ENCODE results near the gene NCLN.

The NCLN gene

GRCh38 chr19:3185461-3186159, at the start of gene NCLN:
TSS of gene NCLN (plus strand) at chr19:3185930. CDS start at chr19:3186031, 101 bp downstream.
- peak; percentile 96 for DNase-seq (ENCODE audit: low read depth)
- H3K4me3 ChIP-seq (ENCODE audit: low read depth, low read length) = peak within 1 kb of the TSS; percentile 84

GRCh38 chr19:3135961-3136683, 49.6 kb upstream of the NCLN start, which contains the start of gene GNA15:
TSS of gene GNA15 (plus strand) at chr19:3136033. CDS start at chr19:3136451, 418 bp downstream.
- no peak for TF ChIP-seq CTCF (IDR thresholded peaks at IDR 0.05; ENCODE audit: insufficient read depth, low read depth, low read length, missing control alignments)
- peak within 1 kb of the TSS; percentile 58 for H3K4me3 ChIP-seq (ENCODE audit: low read depth, low read length)
- peak; percentile 34 for DNase-seq (ENCODE audit: low read depth)

More at GRCh38 chr19:3185461-3186159, at the start of gene NCLN:
- TF ChIP-seq CTCF (IDR thresholded peaks at IDR 0.05; ENCODE audit: insufficient read depth, low read depth, low read length, missing control alignments) = no peak

- peak overlapping the region; percentile 58 for H3K4me3 ChIP-seq (ENCODE audit: low read depth, low read length)
- no peak for DNase-seq (ENCODE audit: low read depth)
- no peak for TF ChIP-seq CTCF (IDR thresholded peaks at IDR 0.05; ENCODE audit: insufficient read depth, low read depth, low read length, missing control alignments)
Measured at GRCh38 chr19:3136684-3137055, 49.1 kb upstream of the NCLN start.

GRCh38 chr19:3137119-3137518, 48.6 kb upstream of the NCLN start:
- TF ChIP-seq CTCF (IDR thresholded peaks at IDR 0.05; ENCODE audit: insufficient read depth, low read depth, low read length, missing control alignments) = no peak
- DNase-seq (ENCODE audit: low read depth) = no peak

GRCh38 chr19:3138268-3138667, 47.5 kb upstream of the NCLN start:
- H3K4me3 ChIP-seq (ENCODE audit: low read depth, low read length) = no peak overlapping the region
- no peak for TF ChIP-seq CTCF (IDR thresholded peaks at IDR 0.05; ENCODE audit: insufficient read depth, low read depth, low read length, missing control alignments)
- no peak for DNase-seq (ENCODE audit: low read depth)

More at GRCh38 chr19:3137119-3137518, 48.6 kb upstream of the NCLN start:
- H3K4me3 ChIP-seq (ENCODE audit: low read depth, low read length) = peak overlapping the region; percentile 58; the same call in 1 of the 2 replicates

- no peak for TF ChIP-seq CTCF (IDR thresholded peaks at IDR 0.05; ENCODE audit: insufficient read depth, low read depth, low read length, missing control alignments)
- DNase-seq (ENCODE audit: low read depth) = no peak
Measured at GRCh38 chr19:3140667-3141038, 45.1 kb upstream of the NCLN start.

More at GRCh38 chr19:3140667-3141038, 45.1 kb upstream of the NCLN start:
- H3K4me3 ChIP-seq (ENCODE audit: low read depth, low read length) = no peak overlapping the region
